HepG2 (cell line): ENCODE measurements around the gene EPB41L2. TPM values are rescaled to one million over a fixed set of nuclear protein-coding genes. Genes with fewer than 3 reads are reported as not detected.
A peak's percentile ranks its signal among the peaks of the same experiment; 100 is the strongest.

ENCODE experiments used
- AGO1 ChIP-seq: fragments of 200-400 bp; formaldehyde crosslinking; IDR thresholded peaks from 2 replicates; pipeline ENCODE4 v1.6.1; 2017; ENCODE audit warnings: mild to moderate bottlenecking, low read depth, low read length, moderate library complexity; ENCODE audit not compliant: poor library complexity, severe bottlenecking
- CBX5 ChIP-seq: sonication (generic); formaldehyde crosslinking; IDR thresholded peaks from 2 replicates; pipeline ENCODE4 v1.4.0; 2020; ENCODE audit warnings: missing genetic modification reagents, borderline replicate concordance
- FOXK2 ChIP-seq: fragments of 450-650 bp; IDR thresholded peaks from 2 replicates; pipeline ENCODE4 v1.6.1; 2016
- GATAD1 ChIP-seq: IDR thresholded peaks from 2 replicates; pipeline ENCODE4 v1.6.1; 2016; ENCODE audit warnings: missing genetic modification reagents, missing compliant biosample characterization
- KAT8 ChIP-seq: IDR thresholded peaks from 2 replicates; pipeline ENCODE4 v1.6.1; 2016; ENCODE audit warnings: missing genetic modification reagents, missing compliant biosample characterization
- KDM1A ChIP-seq: IDR thresholded peaks from 2 replicates; pipeline ENCODE4 v1.6.1; 2016; ENCODE audit warnings: missing compliant biosample characterization
- MAFF ChIP-seq: IDR thresholded peaks from 2 replicates; pipeline ENCODE4 v1.6.1; 2011; ENCODE audit warnings: low read depth, low read length, improper control_type of control experiment
- ZNF318 ChIP-seq: sonication (generic); formaldehyde crosslinking; IDR thresholded peaks from 2 replicates; pipeline ENCODE4 v1.4.0; 2020; ENCODE audit warnings: mild to moderate bottlenecking, missing genetic modification reagents
- ZNF496 ChIP-seq: sonication (generic); formaldehyde crosslinking; IDR thresholded peaks from 2 replicates; pipeline ENCODE4 v1.8.1; 2023; ENCODE audit warnings: mild to moderate bottlenecking, moderate library complexity, missing genetic modification reagents; ENCODE audit not compliant: insufficient replicate concordance
- ZNF564 ChIP-seq: sonication (generic); formaldehyde crosslinking; IDR thresholded peaks from 2 replicates; pipeline ENCODE4 v1.8.1; 2023; ENCODE audit warnings: mild to moderate bottlenecking, missing genetic modification reagents
- ZNF574 ChIP-seq: sonication (generic); formaldehyde crosslinking; IDR thresholded peaks from 2 replicates; pipeline ENCODE4 v1.4.0; 2020; ENCODE audit warnings: missing genetic modification reagents
- ZNF747 ChIP-seq: sonication (generic); formaldehyde crosslinking; IDR thresholded peaks from 2 replicates; pipeline ENCODE4 v1.8.1; 2023; ENCODE audit warnings: missing genetic modification reagents, mild to moderate bottlenecking, borderline replicate concordance
- ZNF782 ChIP-seq: sonication (generic); formaldehyde crosslinking; IDR thresholded peaks from 2 replicates; pipeline ENCODE4 v1.4.0; 2020; ENCODE audit warnings: missing genetic modification reagents, mild to moderate bottlenecking, borderline replicate concordance
- polyA plus RNA-seq, 8 experiments: library from polyadenylated mRNA; depleted of rRNA in 3 of 8; stranded (reverse) in 7 of 8; unstranded in 1 of 8; fragments of >200 nt; fragmentation: Illumina TruSeq in 4 of 8; extraction: Trizol in 4 of 8; gene quantifications; 2 replicates each; pipeline versions ENCODE4 v1.2.1 to v1.2.3, GENCODE V29; 2011 to 2016; ENCODE audit warnings: low read depth in 4 of 8, missing spikeins in 1 of 8, mixed read lengths in 1 of 8; ENCODE audit not compliant: insufficient read depth in 1 of 8
- total RNA-seq, 5 experiments: library from RNA; depleted of rRNA; stranded (reverse); fragments of >200 nt; fragmentation: Illumina TruSeq; extraction: Trizol; gene quantifications; 2 replicates each; pipeline ENCODE4 v1.2.3, GENCODE V29; 2016; ENCODE audit warnings: low read depth in 1 of 5
- TF ChIP-seq, protein P1 (sequence below): sonication (generic); formaldehyde crosslinking; IDR thresholded peaks from 2 replicates; pipeline ENCODE4 v1.4.0; 2020; ENCODE audit warnings: mild to moderate bottlenecking, missing genetic modification reagents
- TF ChIP-seq, protein P2 (sequence below): sonication (generic); formaldehyde crosslinking; IDR thresholded peaks from 2 replicates; pipeline ENCODE4 v1.5.1; 2020; ENCODE audit warnings: mild to moderate bottlenecking, missing genetic modification reagents

The EPB41L2 gene
- total and polyA plus RNA-seq, 2 of the 13 experiments (the other 11 are each of a cell fraction or from before 2014, with no cell fraction given) = 41.7 to 56.4 TPM

GRCh38 chr6:130853555-130854183 lies 209.4 kb downstream of the EPB41L2 start (continued):
- TF ChIP-seq KDM1A (CRISPR knock-in tag) (no peak), MAFF (no peak), GATAD1 (no peak), ZNF496 (CRISPR knock-in tag) (no peak), ZNF574 (CRISPR knock-in tag) (peak; percentile 52; the same call in 1 of the 2 replicates), ZNF564 (no peak), KAT8 (CRISPR knock-in tag) (peak; percentile 63; the same call in 1 of the 2 replicates), ZNF318 (CRISPR knock-in tag) (no peak), ZNF747 (no peak), ZNF782 (CRISPR knock-in tag) (no peak), FOXK2 (no peak), AGO1 (no peak), CBX5 (no peak)
- TF ChIP-seq, protein P1, sequence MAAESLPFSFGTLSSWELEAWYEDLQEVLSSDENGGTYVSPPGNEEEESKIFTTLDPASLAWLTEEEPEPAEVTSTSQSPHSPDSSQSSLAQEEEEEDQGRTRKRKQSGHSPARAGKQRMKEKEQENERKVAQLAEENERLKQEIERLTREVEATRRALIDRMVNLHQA = no peak
- TF ChIP-seq, protein P2, sequence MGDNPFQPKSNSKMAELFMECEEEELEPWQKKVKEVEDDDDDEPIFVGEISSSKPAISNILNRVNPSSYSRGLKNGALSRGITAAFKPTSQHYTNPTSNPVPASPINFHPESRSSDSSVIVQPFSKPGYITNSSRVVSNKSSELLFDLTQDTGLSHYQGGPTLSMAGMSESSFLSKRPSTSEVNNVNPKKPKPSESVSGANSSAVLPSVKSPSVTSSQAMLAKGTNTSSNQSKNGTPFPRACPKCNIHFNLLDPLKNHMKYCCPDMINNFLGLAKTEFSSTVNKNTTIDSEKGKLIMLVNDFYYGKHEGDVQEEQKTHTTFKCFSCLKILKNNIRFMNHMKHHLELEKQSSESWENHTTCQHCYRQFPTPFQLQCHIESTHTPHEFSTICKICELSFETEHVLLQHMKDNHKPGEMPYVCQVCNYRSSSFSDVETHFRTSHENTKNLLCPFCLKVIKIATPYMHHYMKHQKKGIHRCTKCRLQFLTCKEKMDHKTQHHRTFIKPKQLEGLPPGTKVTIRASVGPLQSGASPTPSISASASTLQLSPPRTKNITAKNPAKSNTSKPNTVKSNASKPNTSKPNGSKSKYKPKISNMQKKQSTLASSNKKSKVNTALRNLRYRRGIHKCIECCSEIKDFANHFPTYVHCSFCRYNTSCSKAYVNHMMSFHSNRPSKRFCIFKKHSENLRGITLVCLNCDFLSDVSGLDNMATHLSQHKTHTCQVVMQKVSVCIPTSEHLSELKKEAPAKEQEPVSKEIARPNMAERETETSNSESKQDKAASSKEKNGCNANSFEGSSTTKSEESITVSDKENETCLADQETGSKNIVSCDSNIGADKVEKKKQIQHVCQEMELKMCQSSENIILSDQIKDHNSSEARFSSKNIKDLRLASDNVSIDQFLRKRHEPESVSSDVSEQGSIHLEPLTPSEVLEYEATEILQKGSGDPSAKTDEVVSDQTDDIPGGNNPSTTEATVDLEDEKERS (CRISPR knock-in tag) = no peak
